Amniotic stem cell (primary cell): Measurements from ENCODE around the gene SH3GL1.

Experiments
- DNase-seq: peaks from one replicate; lab custom pipeline; 2025; lab: John Stamatoyannopoulos, UW

Gene SH3GL1

GRCh38 chr19:4396949-4397783 is 3.2 kb downstream of the SH3GL1 start:
- no peak for DNase-seq

- DNase-seq: no peak
Observed at GRCh38 chr19:4393947-4394590, 6.3 kb downstream of the SH3GL1 start.

GRCh38 chr19:4391701-4392483 is 8.5 kb downstream of the SH3GL1 start:
- DNase-seq: no peak

- DNase-seq: no peak
Observed at GRCh38 chr19:4391306-4391693, 9.0 kb downstream of the SH3GL1 start.

GRCh38 chr19:4390567-4391305 is 9.6 kb downstream of the SH3GL1 start:
- DNase-seq: no peak

GRCh38 chr19:4390017-4390566 is 10.3 kb downstream of the SH3GL1 start:
- DNase-seq: no peak

- no peak for DNase-seq
Observed at GRCh38 chr19:4389511-4390016, 10.8 kb downstream of the SH3GL1 start.

- no peak for DNase-seq
Observed at GRCh38 chr19:4389064-4389375, 11.3 kb downstream of the SH3GL1 start.

GRCh38 chr19:4388337-4389063 is 11.8 kb downstream of the SH3GL1 start:
- DNase-seq: no peak

- no peak for DNase-seq
Observed at GRCh38 chr19:4386041-4386782, 14.1 kb downstream of the SH3GL1 start.

GRCh38 chr19:4385291-4386040 is 14.9 kb downstream of the SH3GL1 start:
- DNase-seq: no peak

GRCh38 chr19:4380254-4380727 is 20.1 kb downstream of the SH3GL1 start:
- DNase-seq: no peak

- DNase-seq: no peak
Observed at GRCh38 chr19:4379383-4380253, 20.7 kb downstream of the SH3GL1 start.

- DNase-seq: no peak
Observed at GRCh38 chr19:4378886-4379285, 21.5 kb downstream of the SH3GL1 start.

GRCh38 chr19:4376991-4377781 is 23.2 kb downstream of the SH3GL1 start:
- DNase-seq: no peak

GRCh38 chr19:4376671-4376990 is 23.7 kb downstream of the SH3GL1 start:
- DNase-seq: no peak

- no peak for DNase-seq
Observed at GRCh38 chr19:4376028-4376670, 24.2 kb downstream of the SH3GL1 start.
